GM12892 (cell line): ENCODE data around the gene TTC27.
"Not testable (repeated sequence)": the region's sequence is repeated elsewhere in the genome, so short reads cannot be mapped to it uniquely, and the experiment has no call there.

ENCODE experiments used
- DNase-seq: peaks from one replicate; pipeline ENCODE4 v3.0.0; 2011; ENCODE audit not compliant: insufficient read length
- FAIRE-seq: peaks from 2 replicates; lab custom pipeline; 2011; peaks lifted over from hg19 to GRCh38; lab: Jason Lieb, UNC
- POLR2A ChIP-seq: IDR thresholded peaks from 2 replicates; pipeline ENCODE4 v1.6.1; 2011; ENCODE audit warnings: low read depth, low read length, control low read depth
- POLR2AphosphoS5 ChIP-seq: IDR thresholded peaks from 2 replicates; pipeline ENCODE4 v1.6.1; 2011; ENCODE audit warnings: low read depth, low read length, control low read depth
- TAF1 ChIP-seq: IDR thresholded peaks from 2 replicates; pipeline ENCODE4 v1.6.1; 2011; ENCODE audit warnings: low read depth, mild to moderate bottlenecking, control low read depth, low read length, borderline replicate concordance

TTC27 gene

GRCh38 chr2:32858713-32859112 is 230.9 kb downstream of the TTC27 start:
- FAIRE-seq, result no peak
- DNase-seq, result no peak
- TF ChIP-seq TAF1 (no peak), POLR2AphosphoS5 (no peak), POLR2A (no peak)

GRCh38 chr2:32860385-32860784 is 232.5 kb downstream of the TTC27 start:
- FAIRE-seq (no peak), DNase-seq (no peak)
- TF ChIP-seq POLR2AphosphoS5, result no peak
- no peak for TF ChIP-seq POLR2A
- TF ChIP-seq TAF1, result no peak

GRCh38 chr2:32862269-32863055 is 234.6 kb downstream of the TTC27 start:
- no peak for TF ChIP-seq POLR2AphosphoS5
- no peak for TF ChIP-seq POLR2A
- no peak for TF ChIP-seq TAF1
- FAIRE-seq, result no peak
- no peak for DNase-seq

- TF ChIP-seq TAF1 (no peak), POLR2A (no peak), POLR2AphosphoS5 (no peak)
- FAIRE-seq, result no peak
- no peak for DNase-seq
Measured at GRCh38 chr2:32863326-32863725, 235.5 kb downstream of the TTC27 start.

- TF ChIP-seq POLR2AphosphoS5 (no peak), POLR2A (no peak)
- DNase-seq (no peak), FAIRE-seq (no peak)
Measured at GRCh38 chr2:32863803-32864202, 236.0 kb downstream of the TTC27 start.

GRCh38 chr2:32864334-32865111 is 236.7 kb downstream of the TTC27 start:
- DNase-seq (no peak), FAIRE-seq (no peak)
- TF ChIP-seq POLR2AphosphoS5, result no peak
- no peak for TF ChIP-seq TAF1
- no peak for TF ChIP-seq POLR2A

- no peak for TF ChIP-seq TAF1
- no peak for TF ChIP-seq POLR2A
- no peak for TF ChIP-seq POLR2AphosphoS5
- DNase-seq (no peak), FAIRE-seq (no peak)
Measured at GRCh38 chr2:32865399-32866068, 237.7 kb downstream of the TTC27 start.

GRCh38 chr2:32866462-32866861 is 238.6 kb downstream of the TTC27 start:
- not testable (repeated sequence) for FAIRE-seq, DNase-seq
